Activated T-cell treated with anti-CD3 and anti-CD28 coated beads, Interleukin-2, amount 50 U/mL, for 72 hours (primary cell): ENCODE data around the gene STK4. TPM values are rescaled to one million over a fixed set of nuclear protein-coding genes. Genes with fewer than 3 reads are reported as not detected.

Experiments used
- ATAC-seq, 2 donors: fragments of 150-1000 bp; cut with Tn5 transposase; replicated peaks in 1 of 2; 2 replicates each; pipeline ENCODE4 v1.10.0; 2021; ENCODE audit warnings: moderate library complexity in 2 of 2, mild to moderate bottlenecking in 1 of 2
- DNase-seq, 2 donors: peaks; one replicate each; pipeline ENCODE4 v3.0.0; 2021 to 2022; ENCODE audit warnings: mixed read lengths in 1 of 2
- H3K27ac Mint-ChIP-seq: one replicate; pipeline ENCODE4 v1.8.0; 2022; ENCODE audit warnings: mild to moderate bottlenecking, moderate library complexity, mixed read lengths
- H3K27me3 Mint-ChIP-seq: one replicate; pipeline ENCODE4 v1.8.0; 2022; ENCODE audit warnings: low read depth, mixed read lengths
- H3K36me3 Mint-ChIP-seq, 2 donors: one replicate each; pipeline ENCODE4 v1.8.0; 2022; ENCODE audit warnings: mixed read lengths in 2 of 2, mild to moderate bottlenecking in 1 of 2; ENCODE audit not compliant: insufficient read depth in 2 of 2
- H3K4me1 Mint-ChIP-seq: one replicate; pipeline ENCODE4 v1.8.0; 2022; ENCODE audit warnings: low read depth, mixed read lengths
- H3K4me3 Mint-ChIP-seq, 2 donors: one replicate each; pipeline ENCODE4 v1.8.0; 2022; ENCODE audit warnings: mild to moderate bottlenecking in 2 of 2, mixed read lengths in 2 of 2, moderate library complexity in 2 of 2
- H3K9me3 Mint-ChIP-seq, 2 donors: one replicate each; pipeline ENCODE4 v1.8.0; 2022; ENCODE audit warnings: mixed read lengths in 2 of 2
- total RNA-seq, 2 donors: library from RNA; stranded (reverse); gene quantifications; one replicate each; pipeline ENCODE4 v1.2.3, GENCODE V29; 2022

The STK4 gene
- total RNA-seq, 2 donors from 2014 or later = 161 to 162 TPM

- Mint-ChIP-seq H3K9me3 (no peaks in the 10 kb centered on the region), H3K4me3 (peak overlapping the region in 1 of 2 donors; percentile 51), H3K27ac (peak overlapping the region; percentile 85), H3K27me3 (no peaks in the 10 kb centered on the region), H3K4me1 (peaks cover 90% of the 10 kb centered on the region), H3K36me3 (peaks cover 21 to 47% of the 10 kb centered on the region in 2 donors)
- no peak for ATAC-seq
- no peak for DNase-seq
Measured at GRCh38 chr20:44973053-44973452, 6.7 kb downstream of the STK4 start.

DNA sequence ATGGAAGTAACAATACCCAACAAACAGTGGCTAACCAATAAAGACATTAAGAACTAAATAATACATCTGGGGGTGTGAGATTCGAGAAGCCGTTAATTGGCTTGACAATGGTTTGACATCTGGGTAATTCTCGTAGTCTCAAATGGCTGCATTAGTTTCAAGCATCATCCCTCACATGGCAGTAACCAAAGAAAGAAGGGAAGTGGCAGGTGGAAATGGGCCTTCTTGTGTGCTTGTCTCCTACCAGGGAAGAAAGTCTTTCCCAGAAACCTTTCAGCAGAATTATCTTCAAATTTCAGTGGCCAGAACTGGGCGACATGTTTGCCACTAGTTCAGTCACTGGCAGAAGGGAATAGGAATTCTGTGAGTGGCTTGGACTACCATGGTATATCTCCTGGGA lies 10.4 kb downstream of the STK4 start:
- no peaks in the 10 kb centered on the region for H3K9me3 Mint-ChIP-seq
- H3K4me3 Mint-ChIP-seq = peak overlapping the region in 1 of 2 donors; percentile 38
- ATAC-seq (no peak), DNase-seq (no peak)
- peaks cover 24 to 64% of the 10 kb centered on the region in 2 donors for H3K36me3 Mint-ChIP-seq
- peak overlapping the region; percentile 97 for H3K27ac Mint-ChIP-seq
- H3K4me1 Mint-ChIP-seq = peaks cover 92% of the 10 kb centered on the region
- H3K27me3 Mint-ChIP-seq = no peaks in the 10 kb centered on the region

GRCh38 chr20:44979090-44979621 lies 12.8 kb downstream of the STK4 start:
- H3K36me3 Mint-ChIP-seq = peaks cover 20 to 65% of the 10 kb centered on the region in 2 donors
- DNase-seq (peak; percentile 54 to 60), ATAC-seq (peak; percentile 82 to 88)
- H3K4me1 Mint-ChIP-seq = peaks cover 90% of the 10 kb centered on the region
- no peaks in the 10 kb centered on the region for H3K9me3 Mint-ChIP-seq
- H3K27ac Mint-ChIP-seq = peak overlapping the region; percentile 97
- H3K4me3 Mint-ChIP-seq = peak overlapping the region; percentile 79 to 86
- no peaks in the 10 kb centered on the region for H3K27me3 Mint-ChIP-seq

DNA sequence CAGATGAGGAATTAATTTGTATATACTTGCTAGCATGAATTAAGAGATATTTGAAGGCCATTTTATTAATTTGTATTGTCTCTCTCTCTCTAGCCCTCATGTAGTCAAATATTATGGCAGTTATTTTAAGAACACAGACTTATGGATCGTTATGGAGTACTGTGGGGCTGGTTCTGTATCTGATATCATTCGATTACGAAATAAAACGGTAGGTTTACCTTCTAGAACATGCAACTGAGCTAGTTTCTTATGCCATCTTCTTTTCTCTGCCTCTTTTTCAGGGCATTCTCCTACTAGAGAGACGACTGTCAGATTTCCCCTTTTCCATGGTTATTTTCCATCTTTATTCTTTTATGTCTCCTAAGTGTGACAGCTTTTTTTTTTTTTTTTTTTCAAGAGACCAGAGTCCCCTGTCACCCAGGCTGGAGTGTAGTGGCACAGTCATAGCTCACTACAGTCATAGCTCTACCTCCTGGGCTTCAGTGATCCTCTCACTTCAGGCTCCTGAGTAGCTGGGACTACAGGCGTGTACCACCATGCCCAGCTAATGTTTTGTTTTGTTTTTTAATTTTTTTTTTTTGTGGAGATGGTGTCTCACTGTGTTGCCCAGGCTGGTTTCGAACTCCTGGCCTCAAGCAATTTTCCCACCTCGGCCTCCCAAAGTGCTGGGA lies 15.6 kb downstream of the STK4 start:
- ATAC-seq (peak; percentile 79 to 85), DNase-seq (peak in 1 of 2 donors; percentile 25)
- Mint-ChIP-seq H3K27ac (peak overlapping the region; percentile 95), H3K4me1 (peaks cover 76% of the 10 kb centered on the region), H3K4me3 (peak overlapping the region in 1 of 2 donors; percentile 49), H3K27me3 (no peaks in the 10 kb centered on the region), H3K9me3 (no peaks in the 10 kb centered on the region), H3K36me3 (peaks cover 13 to 46% of the 10 kb centered on the region in 2 donors)

DNA sequence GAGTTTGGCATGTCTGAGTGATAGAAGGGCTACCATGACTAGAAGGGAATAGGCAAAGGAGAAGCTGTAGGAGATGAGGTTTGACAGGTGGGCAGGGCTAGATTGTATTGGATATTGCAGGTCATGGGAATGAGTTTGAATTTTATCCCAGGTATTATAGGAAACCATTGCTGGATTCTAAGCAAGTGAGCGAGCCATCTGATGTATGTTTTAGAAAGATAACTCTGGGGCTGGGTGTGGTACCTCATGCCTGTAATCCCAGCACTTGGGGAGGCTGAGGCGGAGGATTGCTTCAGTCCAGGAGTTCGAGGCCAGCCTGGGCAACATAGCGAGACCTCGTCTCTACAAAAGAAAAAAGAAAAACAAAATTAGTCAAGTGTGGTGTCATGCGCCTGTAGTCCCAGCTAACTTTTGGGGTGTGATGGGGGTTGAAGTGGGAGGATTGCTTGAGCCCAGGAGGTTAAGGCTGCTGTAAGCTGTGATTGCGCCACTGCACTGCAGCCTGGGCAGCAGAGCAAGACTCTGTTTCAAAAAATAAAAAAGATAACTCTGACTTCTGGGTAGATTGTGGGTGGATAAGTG lies 16.9 kb downstream of the STK4 start:
- Mint-ChIP-seq H3K36me3 (peaks cover 13 to 41% of the 10 kb centered on the region in 2 donors), H3K4me3 (no peak overlapping the region), H3K9me3 (no peaks in the 10 kb centered on the region), H3K27me3 (no peaks in the 10 kb centered on the region), H3K27ac (peak overlapping the region; percentile 72), H3K4me1 (peaks cover 70% of the 10 kb centered on the region)
- ATAC-seq (no peak), DNase-seq (no peak)

DNA sequence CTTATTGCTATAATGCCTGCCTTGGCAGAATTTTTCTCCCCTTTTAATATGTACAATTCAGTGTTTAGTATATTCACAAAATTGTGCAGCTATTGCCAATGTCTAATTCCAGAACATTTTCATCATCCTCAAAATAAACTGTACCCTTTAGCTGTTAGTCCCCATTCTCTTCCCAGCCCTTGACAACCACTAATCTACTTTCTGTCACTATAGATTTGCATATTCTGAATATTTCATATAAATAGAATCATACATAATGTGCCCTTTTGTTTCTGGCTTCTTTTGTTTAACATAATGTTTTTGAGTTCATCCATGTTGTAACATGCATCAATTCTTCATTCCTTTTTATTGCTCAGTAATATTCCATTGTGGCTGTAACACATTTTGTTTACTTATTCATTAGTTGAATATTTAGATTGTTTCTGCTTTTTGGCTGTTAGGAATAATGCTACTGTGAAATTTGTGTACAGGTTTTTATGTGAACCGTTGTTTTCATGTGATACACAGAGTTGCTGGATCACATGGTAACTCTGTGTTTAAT lies 22.4 kb downstream of the STK4 start:
- no peaks in the 10 kb centered on the region for H3K27me3 Mint-ChIP-seq
- H3K27ac Mint-ChIP-seq = peak overlapping the region; percentile 100
- ATAC-seq (no peak), DNase-seq (no peak)
- peak overlapping the region in 1 of 2 donors; percentile 31 for H3K4me3 Mint-ChIP-seq
- peaks cover 69% of the 10 kb centered on the region for H3K4me1 Mint-ChIP-seq
- no peaks in the 10 kb centered on the region for H3K9me3 Mint-ChIP-seq
- peaks cover 13 to 27% of the 10 kb centered on the region in 2 donors for H3K36me3 Mint-ChIP-seq

- ATAC-seq (peak; percentile 89 to 94), DNase-seq (peak; percentile 67)
- H3K9me3 Mint-ChIP-seq = no peaks in the 10 kb centered on the region
- H3K4me3 Mint-ChIP-seq = peak overlapping the region; percentile 73 to 94
- peaks cover 81% of the 10 kb centered on the region for H3K4me1 Mint-ChIP-seq
- peaks cover 16 to 32% of the 10 kb centered on the region in 2 donors for H3K36me3 Mint-ChIP-seq
- H3K27me3 Mint-ChIP-seq = no peaks in the 10 kb centered on the region
- peak overlapping the region; percentile 100 for H3K27ac Mint-ChIP-seq
Measured at GRCh38 chr20:44990425-44990824, 24.1 kb downstream of the STK4 start.

DNA sequence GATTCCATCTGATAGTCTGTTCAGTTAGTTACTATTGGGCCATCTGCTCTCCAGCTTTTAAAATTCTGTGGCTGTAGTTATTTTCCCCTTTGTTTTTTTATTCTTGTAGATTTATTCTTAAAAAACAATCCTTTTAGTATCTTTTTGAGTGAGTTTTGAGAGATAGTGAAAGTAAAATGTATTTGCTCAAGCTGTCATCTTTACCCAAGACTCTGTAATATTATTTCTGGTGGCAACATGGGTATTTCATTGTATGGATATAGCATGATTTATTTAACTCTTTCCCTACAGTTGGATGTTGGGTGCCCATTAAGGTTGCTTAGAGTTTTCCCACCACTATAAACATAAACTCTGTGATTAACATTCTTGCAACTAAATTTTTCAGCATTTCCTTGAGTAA lies 24.6 kb downstream of the STK4 start:
- Mint-ChIP-seq H3K9me3 (no peaks in the 10 kb centered on the region), H3K4me1 (peaks cover 85% of the 10 kb centered on the region), H3K4me3 (peak overlapping the region; percentile 73 to 94), H3K27me3 (no peaks in the 10 kb centered on the region), H3K36me3 (peaks cover 18 to 33% of the 10 kb centered on the region in 2 donors), H3K27ac (peak overlapping the region; percentile 100)
- DNase-seq (no peak), ATAC-seq (peak; percentile 27 to 45)

DNA sequence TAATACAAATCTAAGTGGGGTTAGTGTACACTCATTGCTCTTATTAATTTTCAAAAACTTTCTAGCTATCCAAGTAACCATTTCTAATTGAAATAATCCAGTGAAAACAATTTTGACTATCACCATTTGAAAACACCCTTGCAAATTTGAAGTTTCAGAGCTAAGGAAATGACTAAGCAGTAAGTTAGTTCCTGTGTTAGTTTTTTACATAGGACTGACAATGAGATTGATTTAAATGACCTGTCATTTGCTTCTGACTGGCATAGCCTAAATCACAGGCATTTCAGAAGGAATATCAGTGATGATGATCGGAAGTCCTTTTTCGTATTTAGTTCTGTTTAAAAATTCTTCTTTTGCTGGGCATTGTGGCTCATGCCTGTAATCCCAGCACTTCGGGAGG lies 27.0 kb downstream of the STK4 start:
- Mint-ChIP-seq H3K27ac (peak overlapping the region; percentile 94), H3K36me3 (peaks cover 23 to 48% of the 10 kb centered on the region in 2 donors), H3K27me3 (no peaks in the 10 kb centered on the region), H3K4me1 (peaks cover 91% of the 10 kb centered on the region), H3K9me3 (no peaks in the 10 kb centered on the region), H3K4me3 (peak overlapping the region; percentile 60 to 66)
- peak in 1 of 2 donors; percentile 54 for ATAC-seq
- no peak for DNase-seq

DNA sequence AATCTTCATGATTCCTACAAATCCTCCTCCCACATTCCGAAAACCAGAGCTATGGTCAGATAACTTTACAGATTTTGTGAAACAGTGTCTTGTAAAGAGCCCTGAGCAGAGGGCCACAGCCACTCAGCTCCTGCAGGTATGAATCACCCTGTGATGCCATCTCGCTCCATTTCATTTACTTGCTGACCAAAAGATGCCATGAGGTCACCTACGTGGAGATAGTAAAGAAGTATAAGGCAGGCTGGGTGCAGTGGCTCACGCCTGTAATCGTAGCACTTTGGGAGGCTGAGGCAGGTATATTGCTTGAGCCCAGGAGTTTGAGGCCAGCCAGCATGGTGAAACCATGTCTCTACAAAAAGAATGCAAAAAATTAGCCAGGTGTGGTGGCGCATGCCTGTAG lies 30.9 kb downstream of the STK4 start:
- peak overlapping the region in 1 of 2 donors; percentile 22 for H3K4me3 Mint-ChIP-seq

DNA sequence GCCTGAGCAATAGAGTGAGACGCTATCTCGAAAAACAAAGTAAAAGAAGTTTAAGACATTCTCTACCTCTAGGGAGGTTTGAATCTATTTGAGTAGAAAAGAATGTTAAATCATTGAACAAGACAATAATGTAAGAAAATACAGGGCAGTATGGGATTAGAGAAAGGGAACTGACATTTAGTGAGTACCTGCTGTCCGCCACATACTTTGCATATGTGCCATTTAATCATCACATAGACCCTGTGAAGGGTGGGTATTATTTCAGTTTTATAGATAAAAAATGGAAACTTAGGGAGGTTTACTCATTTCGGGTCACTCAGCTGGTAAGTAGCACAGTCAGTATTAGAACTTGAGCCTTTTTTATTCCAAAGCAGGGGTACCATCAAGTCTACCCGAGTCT lies 31.4 kb downstream of the STK4 start:
- no peak overlapping the region for H3K4me3 Mint-ChIP-seq
- H3K27me3 Mint-ChIP-seq = no peaks in the 10 kb centered on the region
- H3K9me3 Mint-ChIP-seq = no peaks in the 10 kb centered on the region
- H3K4me1 Mint-ChIP-seq = peaks cover 56% of the 10 kb centered on the region
- DNase-seq = no peak
- ATAC-seq = no peak
- peak overlapping the region; percentile 88 for H3K27ac Mint-ChIP-seq
- peaks cover 25 to 59% of the 10 kb centered on the region in 2 donors for H3K36me3 Mint-ChIP-seq

More for the DNA sequence above, 30.9 kb downstream of the STK4 start:
- DNase-seq (no peak), ATAC-seq (peak in 1 of 2 donors; percentile 42)
- H3K27me3 Mint-ChIP-seq = no peaks in the 10 kb centered on the region
- H3K9me3 Mint-ChIP-seq = no peaks in the 10 kb centered on the region
- H3K36me3 Mint-ChIP-seq = peaks cover 25 to 56% of the 10 kb centered on the region in 2 donors
- H3K4me1 Mint-ChIP-seq = peaks cover 61% of the 10 kb centered on the region
- peak overlapping the region; percentile 88 for H3K27ac Mint-ChIP-seq

GRCh38 chr20:45008521-45009049 lies 42.3 kb downstream of the STK4 start:
- no peak overlapping the region for H3K4me3 Mint-ChIP-seq
- no peak for DNase-seq
- H3K36me3 Mint-ChIP-seq = peaks cover 12 to 46% of the 10 kb centered on the region in 2 donors
- ATAC-seq = no peak
- no peaks in the 10 kb centered on the region for H3K9me3 Mint-ChIP-seq
- H3K4me1 Mint-ChIP-seq = peaks cover 46% of the 10 kb centered on the region
- no peaks in the 10 kb centered on the region for H3K27me3 Mint-ChIP-seq
- peak overlapping the region; percentile 66 for H3K27ac Mint-ChIP-seq

GRCh38 chr20:45010399-45010828 lies 44.1 kb downstream of the STK4 start:
- H3K36me3 Mint-ChIP-seq = peaks cover 12 to 41% of the 10 kb centered on the region in 2 donors
- no peaks in the 10 kb centered on the region for H3K27me3 Mint-ChIP-seq
- peaks cover 56% of the 10 kb centered on the region for H3K4me1 Mint-ChIP-seq
- DNase-seq = no peak
- peak overlapping the region; percentile 41 for H3K27ac Mint-ChIP-seq
- peak; percentile 25 to 51 for ATAC-seq
- H3K4me3 Mint-ChIP-seq = no peak overlapping the region
- H3K9me3 Mint-ChIP-seq = no peaks in the 10 kb centered on the region
